ENCODE results near the gene CCL1. TPM values are rescaled to one million over a fixed set of nuclear protein-coding genes. Genes with fewer than 3 reads are reported as not detected.
A peak's percentile ranks its signal among the peaks of the same experiment; 100 is the strongest.

The CCL1 gene
- total RNA-seq, 4 donors from 2014 or later: not detected

DNA sequence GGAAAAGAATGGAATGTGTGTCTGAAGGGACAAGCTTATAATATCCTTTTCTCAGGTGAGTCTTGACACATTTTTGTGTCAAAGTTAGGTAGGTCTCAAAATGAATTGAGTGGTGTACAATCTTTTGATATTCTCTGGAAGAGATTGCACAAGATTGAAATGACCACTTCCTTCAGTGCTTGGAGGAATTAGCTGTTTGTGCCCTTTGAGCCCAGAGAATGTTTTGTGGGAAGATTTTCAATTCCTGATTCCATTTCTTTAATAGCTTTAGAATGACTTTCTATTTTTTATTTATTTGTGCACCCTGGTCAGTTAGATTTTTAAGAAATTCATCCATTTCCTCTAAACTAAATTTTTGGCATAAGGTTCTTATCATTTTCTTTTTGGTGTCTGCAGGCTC lies 8.4 kb downstream of the CCL1 start:
- TF ChIP-seq POLR2A (IDR thresholded peaks at IDR 0.05) (no peak), EP300 (IDR thresholded peaks at IDR 0.05) (peak in 1 of 2 donors; percentile 62)
- no peak for DNase-seq (ENCODE audit: low spot score in 2 of 2)
- no peaks in the 10 kb centered on the region for H3K27me3 ChIP-seq
- peaks cover 0 to 43% (median 13%) of the 10 kb centered on the region in 4 donors for H3K4me1 ChIP-seq
- no peak overlapping the region for H3K4me3 ChIP-seq
- H3K27ac ChIP-seq: peak overlapping the region in 2 of 4 donors; percentile 53 to 72
- no peaks in the 10 kb centered on the region for H3K36me3 ChIP-seq
- H3K9me3 ChIP-seq: no peaks in the 10 kb centered on the region

DNA sequence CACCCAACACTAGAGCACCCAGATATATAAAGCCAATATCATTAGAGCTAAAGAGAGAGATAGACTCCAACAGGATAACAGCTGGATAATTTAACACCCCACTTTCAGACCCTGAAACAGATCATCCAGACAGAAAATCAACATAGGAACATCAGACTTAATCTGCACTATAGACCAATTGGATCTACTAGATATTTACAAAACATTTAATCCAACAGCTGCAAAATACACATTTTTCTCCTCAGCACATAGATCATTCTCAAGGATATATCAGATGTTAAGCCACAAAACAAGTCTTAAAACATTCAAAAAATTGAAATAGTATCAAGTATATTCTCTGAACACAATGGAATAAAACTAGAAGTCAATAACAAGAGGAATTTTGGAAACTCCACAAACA lies 10.8 kb downstream of the CCL1 start:
- Histone ChIP-seq H3K27ac (no peak overlapping the region), H3K4me3 (no peak overlapping the region), H3K36me3 (no peaks in the 10 kb centered on the region), H3K27me3 (no peaks in the 10 kb centered on the region), H3K9me3 (no peaks in the 10 kb centered on the region), H3K4me1 (peaks cover 0 to 38% (median 13%) of the 10 kb centered on the region in 4 donors)
- TF ChIP-seq, protein P1, sequence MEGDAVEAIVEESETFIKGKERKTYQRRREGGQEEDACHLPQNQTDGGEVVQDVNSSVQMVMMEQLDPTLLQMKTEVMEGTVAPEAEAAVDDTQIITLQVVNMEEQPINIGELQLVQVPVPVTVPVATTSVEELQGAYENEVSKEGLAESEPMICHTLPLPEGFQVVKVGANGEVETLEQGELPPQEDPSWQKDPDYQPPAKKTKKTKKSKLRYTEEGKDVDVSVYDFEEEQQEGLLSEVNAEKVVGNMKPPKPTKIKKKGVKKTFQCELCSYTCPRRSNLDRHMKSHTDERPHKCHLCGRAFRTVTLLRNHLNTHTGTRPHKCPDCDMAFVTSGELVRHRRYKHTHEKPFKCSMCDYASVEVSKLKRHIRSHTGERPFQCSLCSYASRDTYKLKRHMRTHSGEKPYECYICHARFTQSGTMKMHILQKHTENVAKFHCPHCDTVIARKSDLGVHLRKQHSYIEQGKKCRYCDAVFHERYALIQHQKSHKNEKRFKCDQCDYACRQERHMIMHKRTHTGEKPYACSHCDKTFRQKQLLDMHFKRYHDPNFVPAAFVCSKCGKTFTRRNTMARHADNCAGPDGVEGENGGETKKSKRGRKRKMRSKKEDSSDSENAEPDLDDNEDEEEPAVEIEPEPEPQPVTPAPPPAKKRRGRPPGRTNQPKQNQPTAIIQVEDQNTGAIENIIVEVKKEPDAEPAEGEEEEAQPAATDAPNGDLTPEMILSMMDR (IDR thresholded peaks at IDR 0.05): no peak
- TF ChIP-seq POLR2A (IDR thresholded peaks at IDR 0.05) (no peak), EP300 (IDR thresholded peaks at IDR 0.05) (no peak)
- no peak for DNase-seq (ENCODE audit: low spot score in 2 of 2)

DNA sequence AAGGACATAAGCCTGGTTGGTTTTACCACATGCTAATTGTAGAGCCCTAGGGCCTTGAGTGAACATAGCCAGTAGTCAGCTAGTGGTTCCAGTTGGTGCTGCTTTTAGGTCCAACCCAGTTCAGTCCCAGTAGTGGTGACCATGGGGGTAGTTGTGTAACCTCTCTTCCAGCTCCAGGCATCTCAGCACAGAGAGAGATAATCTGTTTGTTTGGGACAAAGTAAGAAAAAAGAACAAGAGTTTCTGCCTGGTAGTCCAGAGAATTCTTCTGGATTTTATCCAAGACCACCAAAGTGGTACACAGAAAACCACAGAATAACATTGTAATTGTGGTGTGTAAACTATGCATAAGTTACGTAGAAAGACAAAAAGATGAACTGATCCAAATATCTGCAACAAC lies 11.9 kb downstream of the CCL1 start:
- H3K27me3 ChIP-seq: no peaks in the 10 kb centered on the region
- no peaks in the 10 kb centered on the region for H3K9me3 ChIP-seq
- DNase-seq (ENCODE audit: low spot score in 2 of 2): no peak
- H3K4me3 ChIP-seq: no peak overlapping the region
- H3K4me1 ChIP-seq: peaks cover 0 to 27% (median 7%) of the 10 kb centered on the region in 4 donors
- 51 to 61% methylated on average over 1 of the region's 1 CpG for WGBS, 2 donors
- H3K36me3 ChIP-seq: no peaks in the 10 kb centered on the region
- H3K27ac ChIP-seq: peak overlapping the region in 3 of 4 donors; percentile 1 to 79 (median 74)
- TF ChIP-seq EP300 (IDR thresholded peaks at IDR 0.05): peak in 1 of 2 donors; percentile 30
- TF ChIP-seq, protein P1 (IDR thresholded peaks at IDR 0.05): no peak

DNA sequence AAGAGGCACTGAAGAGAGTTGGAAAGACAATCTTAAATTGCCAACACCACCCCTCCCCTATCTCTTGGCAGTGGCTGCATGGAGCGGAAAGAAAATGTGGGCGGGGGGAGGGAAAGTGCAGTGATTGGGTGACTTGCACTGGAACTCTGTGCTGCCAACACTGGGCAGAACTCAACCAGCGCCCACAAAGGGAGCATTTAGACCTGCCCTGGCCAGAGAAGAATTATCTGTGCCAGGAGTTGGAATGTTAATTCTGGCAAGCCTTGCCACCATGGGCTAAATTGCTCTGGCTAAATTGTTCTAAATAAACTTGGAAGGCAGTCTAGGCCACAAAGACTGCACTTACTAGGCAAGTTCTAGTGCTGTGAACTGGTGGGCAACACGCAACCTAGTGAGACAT lies 13.3 kb downstream of the CCL1 start:
- no peaks in the 10 kb centered on the region for H3K27me3 ChIP-seq
- no peak overlapping the region for H3K4me3 ChIP-seq
- WGBS, 2 donors: 51 to 52% methylated on average over 4 of the region's 4 CpGs
- H3K9me3 ChIP-seq: no peaks in the 10 kb centered on the region
- peak overlapping the region in 1 of 4 donors; percentile 74 for H3K27ac ChIP-seq
- DNase-seq (ENCODE audit: low spot score in 2 of 2): no peak
- H3K36me3 ChIP-seq: no peaks in the 10 kb centered on the region
- peaks cover 0 to 15% (median 4%) of the 10 kb centered on the region in 4 donors for H3K4me1 ChIP-seq
- TF ChIP-seq EP300 (IDR thresholded peaks at IDR 0.05): no peak
- TF ChIP-seq, protein P1 (IDR thresholded peaks at IDR 0.05): no peak
- TF ChIP-seq POLR2A (IDR thresholded peaks at IDR 0.05): no peak

GRCh38 chr17:34347063-34347462 lies 16.0 kb downstream of the CCL1 start:
- 34 to 39% methylated on average over 4 of the region's 4 CpGs for WGBS, 2 donors
- Histone ChIP-seq H3K36me3 (no peaks in the 10 kb centered on the region), H3K9me3 (no peaks in the 10 kb centered on the region), H3K4me3 (no peak overlapping the region), H3K27me3 (no peaks in the 10 kb centered on the region), H3K27ac (no peak overlapping the region), H3K4me1 (peaks cover 0 to 15% (median 4%) of the 10 kb centered on the region in 4 donors)
- TF ChIP-seq EP300 (IDR thresholded peaks at IDR 0.05): no peak
- TF ChIP-seq, protein P1 (IDR thresholded peaks at IDR 0.05): no peak
- no peak for TF ChIP-seq POLR2A (IDR thresholded peaks at IDR 0.05)
- no peak for DNase-seq (ENCODE audit: low spot score in 2 of 2)

- Histone ChIP-seq H3K4me1 (no peaks in the 10 kb centered on the region), H3K27me3 (no peaks in the 10 kb centered on the region), H3K27ac (no peak overlapping the region), H3K9me3 (no peaks in the 10 kb centered on the region), H3K36me3 (no peaks in the 10 kb centered on the region), H3K4me3 (no peak overlapping the region)
- no peak for TF ChIP-seq POLR2A (IDR thresholded peaks at IDR 0.05)
- TF ChIP-seq, protein P1 (IDR thresholded peaks at IDR 0.05): no peak
- no peak for TF ChIP-seq EP300 (IDR thresholded peaks at IDR 0.05)
- no peak for DNase-seq (ENCODE audit: low spot score in 2 of 2)
- WGBS, 2 donors: 91 to 98% methylated on average over 2 of the region's 2 CpGs
These were observed 21.1 kb downstream of the CCL1 start for GRCh38 chr17:34341916-34342315.

Data from tibial nerve (tissue), 4 donors.